Omental fat pad (tissue), 4 donors: Measurements from ENCODE around the gene DDX53. TPM values are rescaled to one million over a fixed set of nuclear protein-coding genes. Genes with fewer than 3 reads are reported as not detected.

Source experiments
- ATAC-seq: fragments of 150-250 bp; one replicate; pipeline ENCODE4 v1.9.1; 2016; ENCODE audit warnings: mild to moderate bottlenecking, moderate library complexity; ENCODE audit not compliant: low FRiP score
- DNase-seq: peaks from one replicate; pipeline ENCODE4 v3.0.0-alpha.2; 2019; ENCODE audit warnings: low spot score
- CTCF ChIP-seq, 3 donors: fragments of 450-650 bp; IDR thresholded peaks; one replicate each; pipeline ENCODE4 v1.5.1; 2016 to 2017; ENCODE audit warnings: antibody characterized with exemption in 3 of 3, mild to moderate bottlenecking in 3 of 3, moderate library complexity in 2 of 3
- total RNA-seq, 4 donors: library from RNA; depleted of rRNA; stranded (reverse); fragments of >200 nt; gene quantifications; one replicate each; pipeline ENCODE4 v1.1.0, GENCODE V29; 2016

DDX53 gene
- total RNA-seq, 4 donors from 2014 or later = not detected

- no peak for TF ChIP-seq CTCF (IDR thresholded peaks at IDR 0.05)
- DNase-seq (no peak), ATAC-seq (no peak)
Measured at GRCh38 chrX:23003116-23003515, 3.4 kb downstream of the DDX53 start.

- TF ChIP-seq CTCF (IDR thresholded peaks at IDR 0.05) = no peak
- DNase-seq (no peak), ATAC-seq (no peak)
Measured at GRCh38 chrX:23008431-23009099, 8.8 kb downstream of the DDX53 start.

GRCh38 chrX:23012162-23012561 is 12.4 kb downstream of the DDX53 start:
- DNase-seq (no peak), ATAC-seq (no peak)
- TF ChIP-seq CTCF (IDR thresholded peaks at IDR 0.05) = no peak

- DNase-seq (no peak), ATAC-seq (no peak)
- no peak for TF ChIP-seq CTCF (IDR thresholded peaks at IDR 0.05)
Measured at GRCh38 chrX:23012636-23013035, 12.9 kb downstream of the DDX53 start.

- ATAC-seq = no peak
- TF ChIP-seq CTCF (IDR thresholded peaks at IDR 0.05) = no peak
- DNase-seq = no peak
Measured at GRCh38 chrX:23013366-23013765, 13.6 kb downstream of the DDX53 start.

- no peak for ATAC-seq
- no peak for DNase-seq
- TF ChIP-seq CTCF (IDR thresholded peaks at IDR 0.05) = no peak
Measured at GRCh38 chrX:23031600-23031999, 31.8 kb downstream of the DDX53 start.

GRCh38 chrX:23035493-23035892 is 35.7 kb downstream of the DDX53 start:
- DNase-seq = no peak
- ATAC-seq = no peak
- no peak for TF ChIP-seq CTCF (IDR thresholded peaks at IDR 0.05)
